GM15510 (cell line): Measurements from ENCODE around the gene OAS2.

Experiments
- POLR2A ChIP-seq: IDR thresholded peaks from 3 replicates; pipeline ENCODE4 v1.6.1; 2011; ENCODE audit warnings: borderline replicate concordance; ENCODE audit not compliant: insufficient read length; ENCODE audit errors: extremely low read depth

The OAS2 gene

GRCh38 chr12:112944024-112944690 is 34.2 kb upstream of the OAS2 start:
- TF ChIP-seq POLR2A = no peak

- TF ChIP-seq POLR2A = no peak
These were observed 32.8 kb upstream of the OAS2 start for GRCh38 chr12:112945515-112945914.

GRCh38 chr12:112946236-112947000 is 31.9 kb upstream of the OAS2 start:
- TF ChIP-seq POLR2A = no peak

- TF ChIP-seq POLR2A = no peak
These were observed 31.0 kb upstream of the OAS2 start for GRCh38 chr12:112947314-112947713.

GRCh38 chr12:112947761-112948160 is 30.6 kb upstream of the OAS2 start:
- TF ChIP-seq POLR2A = no peak

GRCh38 chr12:112948806-112949205 is 29.5 kb upstream of the OAS2 start:
- TF ChIP-seq POLR2A = no peak

GRCh38 chr12:112950701-112951100 is 27.6 kb upstream of the OAS2 start:
- TF ChIP-seq POLR2A = no peak

GRCh38 chr12:112961074-112961473 is 17.2 kb upstream of the OAS2 start:
- no peak for TF ChIP-seq POLR2A

- no peak for TF ChIP-seq POLR2A
These were observed 16.8 kb upstream of the OAS2 start for GRCh38 chr12:112961536-112961935.

- no peak for TF ChIP-seq POLR2A
These were observed 15.8 kb upstream of the OAS2 start for GRCh38 chr12:112962561-112962960.

GRCh38 chr12:112963227-112963861 is 15.0 kb upstream of the OAS2 start:
- TF ChIP-seq POLR2A = no peak

- no peak for TF ChIP-seq POLR2A
These were observed 14.2 kb upstream of the OAS2 start for GRCh38 chr12:112964067-112964670.

- TF ChIP-seq POLR2A = no peak
These were observed 13.4 kb upstream of the OAS2 start for GRCh38 chr12:112964915-112965314.

- TF ChIP-seq POLR2A = no peak
These were observed 12.7 kb upstream of the OAS2 start for GRCh38 chr12:112965643-112966042.

GRCh38 chr12:112967306-112967705 is 11.0 kb upstream of the OAS2 start:
- no peak for TF ChIP-seq POLR2A

- no peak for TF ChIP-seq POLR2A
These were observed 10.5 kb upstream of the OAS2 start for GRCh38 chr12:112967858-112968257.

- TF ChIP-seq POLR2A = no peak
These were observed 8.6 kb upstream of the OAS2 start for GRCh38 chr12:112969547-112970306.
